CD4-positive, alpha-beta T cell (primary cell): ENCODE results near the gene ARRDC1. TPM values are rescaled to one million over a fixed set of nuclear protein-coding genes. Genes with fewer than 3 reads are reported as not detected.

Experiments used
- ATAC-seq: fragments of 200-7000 bp; cut with Tn5 transposase; one replicate; pipeline ENCODE4 v1.10.0; 2022; ENCODE audit warnings: mild to moderate bottlenecking; ENCODE audit not compliant: poor library complexity
- CTCF ChIA-PET: fragments of 350-600 bp; sonication (Branson Sonifier 250); formaldehyde crosslinking; loops from one replicate; lab custom pipeline; 2021; ENCODE audit warnings: antibody characterized with exemption, inconsistent platforms; lab: Charles Lee
- POLR2A ChIA-PET: fragments of 350-600 bp; sonication (Branson Sonifier 250); formaldehyde crosslinking; loops from one replicate; lab custom pipeline; 2021; ENCODE audit warnings: antibody characterized with exemption, inconsistent platforms; lab: Charles Lee
- DNase-seq, 14 experiments: peaks; one replicate each; pipeline ENCODE4 v3.0.0-alpha.2; 2013 to 2020; ENCODE audit warnings: mixed read lengths in 2 of 14
- H3K27ac ChIP-seq, 2 donors: one replicate each; pipeline versions ENCODE4 v1.5.1 to v1.7.0; 2013; ENCODE audit warnings: low read length in 2 of 2, low read depth in 1 of 2, mild to moderate bottlenecking in 1 of 2
- H3K27me3 ChIP-seq, 2 experiments: 1 replicate in 1 of 2; 2 replicates in 1 of 2; pipeline versions ENCODE4 v1.6.1 to v1.7.0; 2013; ENCODE audit warnings: low read length in 2 of 2, control low read depth in 1 of 2, mild to moderate bottlenecking in 1 of 2, moderate library complexity in 1 of 2; ENCODE audit not compliant: insufficient read depth in 2 of 2, control insufficient read depth in 1 of 2
- H3K36me3 ChIP-seq: one replicate; pipeline ENCODE4 v1.6.1; 2013; ENCODE audit warnings: low read length, control low read depth; ENCODE audit not compliant: insufficient read depth
- H3K4me1 ChIP-seq: one replicate; pipeline ENCODE4 v1.6.1; 2013; ENCODE audit warnings: low read length, control low read depth; ENCODE audit not compliant: insufficient read depth
- H3K4me3 ChIP-seq: one replicate; pipeline ENCODE4 v1.5.1; 2013; ENCODE audit warnings: mild to moderate bottlenecking, low read length, moderate library complexity
- H3K9me3 ChIP-seq, 2 experiments: 1 replicate in 1 of 2; 2 replicates in 1 of 2; pipeline versions ENCODE4 v1.6.1 to v1.7.0; 2013; ENCODE audit warnings: low read length in 2 of 2, mild to moderate bottlenecking in 2 of 2, control low read depth in 1 of 2, moderate library complexity in 1 of 2; ENCODE audit not compliant: control insufficient read depth in 1 of 2, insufficient read depth in 1 of 2
- H3K27ac Mint-ChIP-seq: one replicate; pipeline ENCODE4 v1.8.0; 2020; ENCODE audit warnings: mixed read lengths
- H3K27me3 Mint-ChIP-seq: one replicate; pipeline ENCODE4 v1.8.0; 2021; ENCODE audit warnings: mixed read lengths
- H3K36me3 Mint-ChIP-seq: one replicate; pipeline ENCODE4 v1.8.0; 2021; ENCODE audit warnings: low read depth, mixed read lengths
- H3K4me1 Mint-ChIP-seq: one replicate; pipeline ENCODE4 v1.8.0; 2021; ENCODE audit warnings: low read depth, mixed read lengths
- H3K4me3 Mint-ChIP-seq: one replicate; pipeline ENCODE4 v1.8.0; 2020; ENCODE audit warnings: mild to moderate bottlenecking, mixed read lengths
- H3K9me3 Mint-ChIP-seq: one replicate; pipeline ENCODE4 v1.8.0; 2020; ENCODE audit warnings: mixed read lengths
- intact Hi-C, 2 experiments: fragments of 100-400 bp; cut with DNase I in 1 of 2; cut with micrococcal nuclease in 1 of 2; formaldehyde crosslinking; loops; one replicate each; pipeline versions ENCODE4 v1.15.1 to v1.9.0; 2023 to 2025; cut with DNase I, micrococcal nuclease
- total RNA-seq, 174 experiments: library from RNA in 2 of 174; stranded (reverse) in 2 of 174; gene quantifications; one replicate each; pipeline ENCODE4 v1.2.3 and lab custom pipeline; 2021 to 2026
- TF ChIP-seq, protein P1 (sequence below): fragments of 200-600 bp; IDR thresholded peaks from one replicate; pipeline ENCODE4 v1.8.0; 2022; ENCODE audit warnings: antibody characterized with exemption, mild to moderate bottlenecking

Gene ARRDC1
- total RNA-seq, 2 experiments from 2014 or later = 45.5 to 50.7 TPM

GRCh38 chr9:137575364-137575715, 30.1 kb upstream of the ARRDC1 start:
- no peak overlapping the region for H3K4me3 ChIP-seq
- CTCF ChIA-PET = no interaction called here
- H3K27ac Mint-ChIP-seq = no peak overlapping the region

GRCh38 chr9:137575716-137576411, 29.6 kb upstream of the ARRDC1 start:
- Histone ChIP-seq H3K4me1 (peaks cover 36% of the 10 kb centered on the region), H3K27me3 (no peaks in the 10 kb centered on the region), H3K4me3 (no peak overlapping the region), H3K9me3 (no peaks in the 10 kb centered on the region), H3K27ac (no peak overlapping the region), H3K36me3 (peaks cover 39% of the 10 kb centered on the region)
- intact Hi-C loops = loop anchor here in 1 of 2 experiments (5.0 kb wide), 1 partner anchor 154 kb away; the partner anchor contains the start of genes EXD3 and NOXA1
- H3K27ac Mint-ChIP-seq = peak overlapping the region; percentile 20
- ATAC-seq (no peak), DNase-seq (peak in 1 of 14 experiments; percentile 28)
- H3K27me3 Mint-ChIP-seq = no peaks in the 10 kb centered on the region
- peak overlapping the region; percentile 79 for H3K4me3 Mint-ChIP-seq
- no peaks in the 10 kb centered on the region for H3K9me3 Mint-ChIP-seq
- POLR2A ChIA-PET = no interaction called here
- TF ChIP-seq, protein P1, sequence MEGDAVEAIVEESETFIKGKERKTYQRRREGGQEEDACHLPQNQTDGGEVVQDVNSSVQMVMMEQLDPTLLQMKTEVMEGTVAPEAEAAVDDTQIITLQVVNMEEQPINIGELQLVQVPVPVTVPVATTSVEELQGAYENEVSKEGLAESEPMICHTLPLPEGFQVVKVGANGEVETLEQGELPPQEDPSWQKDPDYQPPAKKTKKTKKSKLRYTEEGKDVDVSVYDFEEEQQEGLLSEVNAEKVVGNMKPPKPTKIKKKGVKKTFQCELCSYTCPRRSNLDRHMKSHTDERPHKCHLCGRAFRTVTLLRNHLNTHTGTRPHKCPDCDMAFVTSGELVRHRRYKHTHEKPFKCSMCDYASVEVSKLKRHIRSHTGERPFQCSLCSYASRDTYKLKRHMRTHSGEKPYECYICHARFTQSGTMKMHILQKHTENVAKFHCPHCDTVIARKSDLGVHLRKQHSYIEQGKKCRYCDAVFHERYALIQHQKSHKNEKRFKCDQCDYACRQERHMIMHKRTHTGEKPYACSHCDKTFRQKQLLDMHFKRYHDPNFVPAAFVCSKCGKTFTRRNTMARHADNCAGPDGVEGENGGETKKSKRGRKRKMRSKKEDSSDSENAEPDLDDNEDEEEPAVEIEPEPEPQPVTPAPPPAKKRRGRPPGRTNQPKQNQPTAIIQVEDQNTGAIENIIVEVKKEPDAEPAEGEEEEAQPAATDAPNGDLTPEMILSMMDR = no peak
- H3K4me1 Mint-ChIP-seq = peaks cover 30% of the 10 kb centered on the region
- H3K36me3 Mint-ChIP-seq = peaks cover 47% of the 10 kb centered on the region
- CTCF ChIA-PET = no interaction called here

More at GRCh38 chr9:137575364-137575715, 30.1 kb upstream of the ARRDC1 start:
- Histone ChIP-seq H3K9me3 (no peaks in the 10 kb centered on the region), H3K4me1 (peaks cover 36% of the 10 kb centered on the region), H3K36me3 (peaks cover 39% of the 10 kb centered on the region), H3K27ac (no peak overlapping the region), H3K27me3 (no peaks in the 10 kb centered on the region)
- DNase-seq (peak in 1 of 14 experiments; percentile 45), ATAC-seq (no peak)
- peaks cover 52% of the 10 kb centered on the region for H3K36me3 Mint-ChIP-seq
- H3K9me3 Mint-ChIP-seq = no peaks in the 10 kb centered on the region
- H3K4me3 Mint-ChIP-seq = no peak overlapping the region
- peaks cover 35% of the 10 kb centered on the region for H3K4me1 Mint-ChIP-seq
- POLR2A ChIA-PET = interaction anchor here (1.0 kb wide), 1 partner anchor 43 kb away, joined by 4 read pairs; the partner anchor contains the start of gene EHMT1
- TF ChIP-seq, protein P1 = no peak
- intact Hi-C loops = loop anchor here in 1 of 2 experiments (5.0 kb wide), 1 partner anchor 153 kb away; the partner anchor contains the start of genes EXD3 and NOXA1
- no peaks in the 10 kb centered on the region for H3K27me3 Mint-ChIP-seq

DNA sequence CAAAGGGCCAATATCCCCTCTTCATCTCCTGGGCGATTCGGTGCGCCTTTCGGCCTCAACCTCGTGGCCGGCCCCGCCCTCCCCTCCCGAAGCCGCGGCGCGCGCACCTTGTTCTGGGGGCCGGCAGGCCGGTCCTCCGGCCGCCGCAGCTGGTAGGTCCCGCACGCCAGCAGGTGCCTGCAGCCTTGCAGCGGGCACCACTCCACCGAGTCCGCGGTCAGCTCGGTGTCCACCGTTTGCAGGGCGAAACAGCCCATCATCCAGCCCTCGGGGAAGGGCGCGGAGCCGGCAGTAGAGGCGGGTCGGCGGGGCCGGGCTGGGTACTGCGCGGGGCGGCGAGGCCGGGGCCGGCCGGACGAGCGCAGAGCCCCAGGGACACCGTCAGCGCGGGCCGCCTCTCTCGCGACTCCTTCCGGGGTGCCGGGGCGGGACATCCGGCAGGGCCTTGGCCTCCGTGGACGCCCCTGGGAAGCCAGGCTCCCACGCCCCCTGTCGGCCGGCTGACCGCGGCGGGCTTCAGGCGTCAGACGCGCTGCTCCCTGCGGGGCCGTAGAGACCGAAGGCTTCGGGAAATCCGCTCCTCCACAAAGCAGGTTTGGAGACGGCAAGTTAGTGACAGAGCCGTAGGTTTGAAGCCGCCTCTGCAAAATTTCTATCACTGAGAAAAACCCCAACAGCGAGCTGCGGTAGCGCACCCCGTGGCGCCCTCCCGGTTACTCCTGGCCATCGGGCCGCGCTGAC, 26.8 kb upstream of the ARRDC1 start, which contains the start of gene DPH7:
TSS of gene DPH7 (minus strand) at position 408 of the 741 bp plus-strand sequence. CDS start at position 260, 148 bp downstream.
- no peaks in the 10 kb centered on the region for H3K9me3 Mint-ChIP-seq
- peaks cover 30% of the 10 kb centered on the region for H3K4me1 Mint-ChIP-seq
- peak within 1 kb of the TSS; percentile 87 for H3K4me3 Mint-ChIP-seq
- no peaks in the 10 kb centered on the region for H3K27me3 Mint-ChIP-seq
- no peaks in the 10 kb centered on the region for H3K9me3 ChIP-seq
- intact Hi-C loops = loop anchor here in 1 of 2 experiments (1.0 to 5.0 kb wide), 2 partner anchors 40 to 156 kb away; partner anchors contain the start of genes EXD3 and NOXA1
- ChIA-PET POLR2A (interaction anchor here (0.9 to 1.6 kb wide), 4 partner anchors 10 to 44 kb away, joined by 4 to 8 read pairs (median 5); partner anchors contain the start of genes EHMT1 and MRPL41), CTCF (interaction anchor here (1.1 to 2.2 kb wide), 6 partner anchors 12 to 1215 kb away, joined by 3 to 7 read pairs (median 5); partner anchors contain the start of genes DNLZ, MRPL41 and PNPLA7)
- peaks cover 36% of the 10 kb centered on the region for H3K4me1 ChIP-seq
- H3K36me3 ChIP-seq = peaks cover 35% of the 10 kb centered on the region
- TF ChIP-seq, protein P1 = peak; percentile 94
- peak; percentile 88 to 98 (median 94) for DNase-seq
- peak within 1 kb of the TSS in 1 of 2 donors; percentile 39 for H3K27ac ChIP-seq
- H3K27me3 ChIP-seq = no peaks in the 10 kb centered on the region
- peak; percentile 97 for ATAC-seq
- H3K27ac Mint-ChIP-seq = peak within 1 kb of the TSS; percentile 71
- peaks cover 52% of the 10 kb centered on the region for H3K36me3 Mint-ChIP-seq
- peak within 1 kb of the TSS; percentile 63 for H3K4me3 ChIP-seq
